ENCODE results near the gene SYT14. TPM values are rescaled to one million over a fixed set of nuclear protein-coding genes. Genes with fewer than 3 reads are reported as not detected.

The SYT14 gene
- total RNA-seq, 1 donor from 2014 or later = 16.1 TPM

- Histone ChIP-seq H3K4me1 (no peaks in the 10 kb centered on the region), H3K9ac (no peak overlapping the region), H3K27me3 (no peaks in the 10 kb centered on the region), H4K20me1 (ENCODE audit: low read depth) (no peaks in the 10 kb centered on the region), H3K9me3 (ENCODE audit: low read depth) (no peaks in the 10 kb centered on the region), H3K4me3 (no peak overlapping the region), H3K36me3 (no peaks in the 10 kb centered on the region), H3K79me2 (ENCODE audit: low read depth) (no peaks in the 10 kb centered on the region), H3F3A (ENCODE audit: low read depth) (no peaks in the 10 kb centered on the region), H2AFZ (replicated peaks) (no peak overlapping the region), H3K4me2 (no peak overlapping the region), H3K27ac (no peak overlapping the region)
- H3K4me1 Mint-ChIP-seq = no peaks in the 10 kb centered on the region
- H3K27me3 Mint-ChIP-seq (ENCODE audit: insufficient read depth, low read depth) = no peaks in the 10 kb centered on the region
- DNase-seq (ENCODE audit: low spot score) = no peak
- H3K9me3 Mint-ChIP-seq = no peaks in the 10 kb centered on the region
- no peak overlapping the region for H3K27ac Mint-ChIP-seq
- H3K4me3 Mint-ChIP-seq = no peak overlapping the region
- H3K36me3 Mint-ChIP-seq = no peaks in the 10 kb centered on the region
- TF ChIP-seq EZH2 (IDR thresholded peaks at IDR 0.05) = no peak
Measured at GRCh38 chr1:210129759-210130158, 191.7 kb downstream of the SYT14 start.

- Histone ChIP-seq H3K27ac (no peak overlapping the region), H4K20me1 (ENCODE audit: low read depth) (no peaks in the 10 kb centered on the region), H2AFZ (replicated peaks) (no peak overlapping the region), H3K79me2 (ENCODE audit: low read depth) (no peaks in the 10 kb centered on the region), H3K4me3 (no peak overlapping the region), H3K4me1 (no peaks in the 10 kb centered on the region), H3K9ac (no peak overlapping the region), H3K9me3 (ENCODE audit: low read depth) (no peaks in the 10 kb centered on the region), H3K27me3 (no peaks in the 10 kb centered on the region), H3K4me2 (no peak overlapping the region), H3F3A (ENCODE audit: low read depth) (no peaks in the 10 kb centered on the region), H3K36me3 (no peaks in the 10 kb centered on the region)
- H3K4me3 Mint-ChIP-seq = no peak overlapping the region
- no peaks in the 10 kb centered on the region for H3K36me3 Mint-ChIP-seq
- H3K27ac Mint-ChIP-seq = no peak overlapping the region
- H3K27me3 Mint-ChIP-seq (ENCODE audit: insufficient read depth, low read depth) = no peaks in the 10 kb centered on the region
- DNase-seq (ENCODE audit: low spot score) = peak; percentile 66
- no peaks in the 10 kb centered on the region for H3K9me3 Mint-ChIP-seq
- no peaks in the 10 kb centered on the region for H3K4me1 Mint-ChIP-seq
- TF ChIP-seq EZH2phosphoT487 (IDR thresholded peaks at IDR 0.05) = no peak
- TF ChIP-seq CTCF (IDR thresholded peaks at IDR 0.05) = no peak
- TF ChIP-seq EZH2 (IDR thresholded peaks at IDR 0.05) = no peak
Measured at GRCh38 chr1:210132582-210132981, 194.6 kb downstream of the SYT14 start.

- Mint-ChIP-seq H3K9me3 (peaks cover 9% of the 10 kb centered on the region), H3K27me3 (ENCODE audit: insufficient read depth, low read depth) (no peaks in the 10 kb centered on the region), H3K36me3 (no peaks in the 10 kb centered on the region), H3K4me3 (no peak overlapping the region), H3K27ac (no peak overlapping the region), H3K4me1 (no peaks in the 10 kb centered on the region)
- no peak for TF ChIP-seq EZH2phosphoT487 (IDR thresholded peaks at IDR 0.05)
- TF ChIP-seq CTCF (IDR thresholded peaks at IDR 0.05) = peak; percentile 86
- TF ChIP-seq EZH2 (IDR thresholded peaks at IDR 0.05) = no peak
- Histone ChIP-seq H3K27ac (no peak overlapping the region), H3K36me3 (peaks cover 4% of the 10 kb centered on the region), H3K4me3 (no peak overlapping the region), H3K4me2 (no peak overlapping the region), H3K27me3 (no peaks in the 10 kb centered on the region), H2AFZ (replicated peaks) (no peak overlapping the region), H4K20me1 (ENCODE audit: low read depth) (no peaks in the 10 kb centered on the region), H3K9me3 (ENCODE audit: low read depth) (no peaks in the 10 kb centered on the region), H3K79me2 (ENCODE audit: low read depth) (no peaks in the 10 kb centered on the region), H3K9ac (no peak overlapping the region), H3K4me1 (no peaks in the 10 kb centered on the region), H3F3A (ENCODE audit: low read depth) (no peaks in the 10 kb centered on the region)
- peak; percentile 81 for DNase-seq (ENCODE audit: low spot score)
Measured at GRCh38 chr1:210143465-210144062, 205.5 kb downstream of the SYT14 start.

- H3K27me3 ChIP-seq = no peaks in the 10 kb centered on the region
- TF ChIP-seq CTCF (IDR thresholded peaks at IDR 0.05) = no peak
- no peak for TF ChIP-seq EZH2 (IDR thresholded peaks at IDR 0.05)
- TF ChIP-seq EZH2phosphoT487 (IDR thresholded peaks at IDR 0.05) = no peak
- no peaks in the 10 kb centered on the region for H3K9me3 ChIP-seq (ENCODE audit: low read depth)
- no peak overlapping the region for H3K4me2 ChIP-seq
- H3K4me3 Mint-ChIP-seq = no peak overlapping the region
- H4K20me1 ChIP-seq (ENCODE audit: low read depth) = no peaks in the 10 kb centered on the region
- H3K9ac ChIP-seq = no peak overlapping the region
- H3K27me3 Mint-ChIP-seq (ENCODE audit: insufficient read depth, low read depth) = no peaks in the 10 kb centered on the region
- no peaks in the 10 kb centered on the region for H3K4me1 Mint-ChIP-seq
- H3K36me3 Mint-ChIP-seq = no peaks in the 10 kb centered on the region
- no peak for DNase-seq (ENCODE audit: low spot score)
- H3K27ac Mint-ChIP-seq = no peak overlapping the region
- no peak overlapping the region for H2AFZ ChIP-seq (replicated peaks)
- H3K36me3 ChIP-seq = no peaks in the 10 kb centered on the region
- no peak overlapping the region for H3K4me3 ChIP-seq
- H3K9me3 Mint-ChIP-seq = peaks cover 9% of the 10 kb centered on the region
- H3F3A ChIP-seq (ENCODE audit: low read depth) = no peaks in the 10 kb centered on the region
- H3K4me1 ChIP-seq = no peaks in the 10 kb centered on the region
- no peak overlapping the region for H3K27ac ChIP-seq
- H3K79me2 ChIP-seq (ENCODE audit: low read depth) = no peaks in the 10 kb centered on the region
Measured at GRCh38 chr1:210144736-210145135, 206.7 kb downstream of the SYT14 start.

Measured in neural progenitor cell (in vitro differentiated cells).